ENCODE measurements around the gene MMP3. TPM values are rescaled to one million over a fixed set of nuclear protein-coding genes. Genes with fewer than 3 reads are reported as not detected.

Gene MMP3
- polyA plus RNA-seq, 3 donors: not detected

DNA sequence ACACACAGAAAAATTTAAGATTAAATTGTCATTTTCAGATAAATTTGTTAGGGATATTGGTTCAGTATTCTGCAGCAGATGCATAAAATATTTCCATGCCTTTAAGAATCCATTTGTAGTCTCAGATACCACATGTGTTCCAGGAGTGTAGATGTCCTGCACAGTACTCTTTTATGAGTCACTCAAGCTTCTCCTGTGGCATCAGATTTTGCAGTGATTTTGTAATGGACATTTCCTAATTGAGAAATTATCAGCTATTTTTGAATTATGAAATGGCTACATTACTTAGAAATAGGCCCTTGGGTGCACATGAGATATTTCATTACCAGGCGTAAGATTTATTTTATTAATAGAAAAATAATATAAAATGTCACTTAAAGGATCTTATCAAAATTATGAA, 18.9 kb downstream of the MMP3 start:
- intact Hi-C loops (cut with micrococcal nuclease): no loop called here
- H3K4me2 ChIP-seq (replicated peaks; ENCODE audit: extremely low read depth, low read length, poor library complexity, severe bottlenecking): no peak overlapping the region
- Mint-ChIP-seq H3K4me3 (no peak overlapping the region), H3K4me1 (peaks cover 5% of the 10 kb centered on the region), H3K9me3 (peaks cover 0 to 11% (median 2%) of the 10 kb centered on the region in 7 donors), H3K27me3 (ENCODE audit: low read depth in 3 of 3) (peaks cover 2 to 6% (median 4%) of the 10 kb centered on the region in 3 donors), H3K36me3 (no peaks in the 10 kb centered on the region), H3K27ac (no peak overlapping the region)
- peaks cover 2 to 4% of the 10 kb centered on the region in 2 donors for H3K27me3 ChIP-seq (ENCODE audit: control insufficient read depth in 2 of 2, insufficient read depth in 2 of 2, low read length in 2 of 2)
- DNase-seq: peak in 1 of 3 donors; percentile 10
- no peak for TF ChIP-seq CTCF (IDR thresholded peaks at IDR 0.05)
- H2AFZ ChIP-seq (ENCODE audit: insufficient read depth, low read depth, low read length, poor library complexity, severe bottlenecking): no peak overlapping the region
- H4K20me1 ChIP-seq (ENCODE audit: insufficient read depth, low read length): no peaks in the 10 kb centered on the region
- no peaks in the 10 kb centered on the region for H3K36me3 ChIP-seq (replicated peaks in 1 of 2; ENCODE audit: control insufficient read depth in 1 of 2, insufficient read depth in 2 of 2, low read length in 2 of 2)
- no peak overlapping the region for H3K4me3 ChIP-seq (replicated peaks in 1 of 3; ENCODE audit: low read depth in 2 of 3, low read length in 3 of 3)
- peaks cover 0 to 7% of the 10 kb centered on the region in 2 donors for H3K9me3 ChIP-seq (replicated peaks in 1 of 2; ENCODE audit: control insufficient read depth in 1 of 2, insufficient read depth in 1 of 2, low read length in 2 of 2)
- no peak overlapping the region for H3K9ac ChIP-seq (ENCODE audit: insufficient read depth, low read length, poor library complexity, severe bottlenecking)
- H3K79me2 ChIP-seq (ENCODE audit: insufficient read depth, low read length): no peaks in the 10 kb centered on the region
- H3K27ac ChIP-seq (ENCODE audit: low read depth in 1 of 2, low read length in 2 of 2): no peak overlapping the region
- H3K4me1 ChIP-seq (ENCODE audit: control insufficient read depth in 1 of 2, insufficient read depth in 2 of 2, low read length in 2 of 2): no peaks in the 10 kb centered on the region
- WGBS (ENCODE audit: insufficient coverage): no CpG with 5 or more reads among the region's 1 CpG

GRCh38 chr11:102819491-102819890, 23.9 kb downstream of the MMP3 start:
- TF ChIP-seq CTCF (IDR thresholded peaks at IDR 0.05): no peak
- H3K36me3 ChIP-seq (replicated peaks in 1 of 2; ENCODE audit: control insufficient read depth in 1 of 2, insufficient read depth in 2 of 2, low read length in 2 of 2): no peaks in the 10 kb centered on the region
- H3K79me2 ChIP-seq (ENCODE audit: insufficient read depth, low read length): no peaks in the 10 kb centered on the region
- 84% methylated on average over 5 of the region's 6 CpGs for WGBS (ENCODE audit: insufficient coverage)
- Mint-ChIP-seq H3K4me3 (no peak overlapping the region), H3K36me3 (no peaks in the 10 kb centered on the region), H3K4me1 (peaks cover 3% of the 10 kb centered on the region), H3K27me3 (ENCODE audit: low read depth in 3 of 3) (peaks cover 4 to 5% (median 4%) of the 10 kb centered on the region in 3 donors), H3K9me3 (peaks cover 0 to 13% (median 6%) of the 10 kb centered on the region in 7 donors), H3K27ac (no peak overlapping the region)
- DNase-seq: no peak
- no peaks in the 10 kb centered on the region for H4K20me1 ChIP-seq (ENCODE audit: insufficient read depth, low read length)
- H3K27me3 ChIP-seq (ENCODE audit: control insufficient read depth in 2 of 2, insufficient read depth in 2 of 2, low read length in 2 of 2): no peaks in the 10 kb centered on the region
- no peaks in the 10 kb centered on the region for H3K4me1 ChIP-seq (ENCODE audit: control insufficient read depth in 1 of 2, insufficient read depth in 2 of 2, low read length in 2 of 2)
- H3K27ac ChIP-seq (ENCODE audit: low read depth in 1 of 2, low read length in 2 of 2): no peak overlapping the region
- no peak overlapping the region for H2AFZ ChIP-seq (ENCODE audit: insufficient read depth, low read depth, low read length, poor library complexity, severe bottlenecking)
- no peak overlapping the region for H3K4me2 ChIP-seq (replicated peaks; ENCODE audit: extremely low read depth, low read length, poor library complexity, severe bottlenecking)
- H3K4me3 ChIP-seq (replicated peaks in 1 of 3; ENCODE audit: low read depth in 2 of 3, low read length in 3 of 3): no peak overlapping the region
- no peaks in the 10 kb centered on the region for H3K9me3 ChIP-seq (replicated peaks in 1 of 2; ENCODE audit: control insufficient read depth in 1 of 2, insufficient read depth in 1 of 2, low read length in 2 of 2)
- no peak overlapping the region for H3K9ac ChIP-seq (ENCODE audit: insufficient read depth, low read length, poor library complexity, severe bottlenecking)
- intact Hi-C loops (cut with micrococcal nuclease): no loop called here

All from CD14-positive monocyte (primary cell).